Cardiac atrium fibroblast (primary cell): ENCODE measurements around the gene RUVBL2. TPM values are rescaled to one million over a fixed set of nuclear protein-coding genes. Genes with fewer than 3 reads are reported as not detected.

Source experiments
- total RNA-seq: library from RNA; depleted of rRNA; stranded (reverse); fragments of >200 nt; gene quantifications from 2 replicates; pipeline ENCODE4 v1.2.3, GENCODE V29; 2015

The RUVBL2 gene
- total RNA-seq: 155 and 181 TPM in 2 replicates

DNA sequence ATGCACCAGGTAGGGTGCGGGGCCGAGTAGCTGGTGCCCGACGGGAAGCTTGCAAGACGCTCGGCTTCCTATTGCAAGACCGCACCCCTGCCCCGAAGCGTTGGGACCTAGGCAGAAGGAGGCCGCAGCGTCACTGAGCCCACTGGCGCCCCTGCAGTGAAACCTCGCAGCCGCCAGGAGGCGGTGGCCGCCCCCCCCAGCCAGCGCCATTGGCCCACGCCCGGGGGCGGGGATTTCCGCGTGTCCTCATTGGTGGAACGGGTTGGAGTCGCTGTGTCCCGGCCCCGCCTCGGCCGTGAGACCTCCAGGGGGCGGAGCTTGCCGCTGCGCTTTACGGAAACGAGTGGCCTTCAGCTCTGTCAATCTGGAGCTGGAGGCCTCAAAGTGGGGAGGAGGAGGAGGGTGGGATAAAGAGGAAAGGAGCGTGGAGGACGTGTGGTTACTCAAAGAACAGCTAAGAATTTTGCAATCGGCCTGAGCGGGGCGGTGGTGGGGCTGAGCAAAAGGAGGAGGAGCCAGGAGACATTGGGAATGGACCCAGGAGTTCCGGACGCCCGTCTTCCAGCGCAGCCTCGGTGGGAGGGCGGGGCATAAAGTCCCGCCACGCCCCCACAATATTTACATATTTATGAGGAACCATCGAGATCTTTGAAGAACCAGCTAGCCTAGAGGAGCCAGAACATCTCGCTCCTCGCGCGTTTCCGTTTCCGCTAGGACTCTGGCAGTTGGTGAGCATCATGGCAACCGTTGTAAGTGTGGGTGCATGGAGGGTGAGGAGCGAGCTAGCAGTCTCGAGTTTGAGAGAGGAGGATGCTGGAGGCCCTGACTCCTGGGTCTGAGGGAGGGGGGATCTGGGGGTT lies at the start of gene RUVBL2, which contains the start of gene GYS1:
Gene RUVBL2, plus strand, starts transcription at position 713 of the 860 bp plus-strand sequence. Its CDS starts 25 bp downstream, at position 738.
Gene GYS1, minus strand, starts transcription at position 135 of the 860 bp plus-strand sequence. CDS start 197 bp downstream, outside the sequence.

DNA sequence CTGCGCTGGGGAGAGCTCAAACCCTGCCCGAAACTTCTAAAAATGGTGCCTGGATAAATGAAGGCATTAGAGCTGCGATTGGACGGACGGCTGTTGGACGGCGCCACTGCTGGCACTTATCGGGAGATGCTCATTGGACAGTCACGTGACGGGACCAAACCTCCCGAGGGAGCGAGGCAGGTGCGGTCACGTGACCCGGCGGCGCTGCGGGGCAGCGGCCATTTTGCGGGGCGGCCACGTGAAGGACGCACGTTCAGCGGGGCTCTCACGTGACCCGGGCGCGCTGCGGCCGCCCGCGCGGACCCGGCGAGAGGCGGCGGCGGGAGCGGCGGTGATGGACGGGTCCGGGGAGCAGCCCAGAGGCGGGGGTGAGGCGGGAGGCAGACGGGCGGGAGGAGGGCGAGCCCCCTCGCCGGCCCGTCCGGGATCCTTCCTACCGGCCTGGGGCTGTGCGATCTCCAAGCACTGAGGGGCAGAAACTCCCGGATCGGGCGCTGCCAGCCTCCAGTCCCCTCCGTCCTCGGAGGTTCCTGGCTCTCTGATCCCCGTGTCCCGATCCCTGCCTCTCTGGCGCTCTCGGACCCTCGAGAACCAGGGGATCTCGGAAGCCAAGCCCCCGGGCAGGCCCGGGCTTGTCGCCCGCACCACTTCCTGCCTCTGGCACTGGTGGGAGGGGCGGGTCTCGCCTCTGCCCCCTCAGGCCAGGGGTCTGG lies 38.9 kb upstream of the RUVBL2 start, which contains the start of gene BAX:
Gene BAX, plus strand, starts transcription at position 281 of the 713 bp plus-strand sequence. Its CDS starts 54 bp downstream, at position 335.

DNA sequence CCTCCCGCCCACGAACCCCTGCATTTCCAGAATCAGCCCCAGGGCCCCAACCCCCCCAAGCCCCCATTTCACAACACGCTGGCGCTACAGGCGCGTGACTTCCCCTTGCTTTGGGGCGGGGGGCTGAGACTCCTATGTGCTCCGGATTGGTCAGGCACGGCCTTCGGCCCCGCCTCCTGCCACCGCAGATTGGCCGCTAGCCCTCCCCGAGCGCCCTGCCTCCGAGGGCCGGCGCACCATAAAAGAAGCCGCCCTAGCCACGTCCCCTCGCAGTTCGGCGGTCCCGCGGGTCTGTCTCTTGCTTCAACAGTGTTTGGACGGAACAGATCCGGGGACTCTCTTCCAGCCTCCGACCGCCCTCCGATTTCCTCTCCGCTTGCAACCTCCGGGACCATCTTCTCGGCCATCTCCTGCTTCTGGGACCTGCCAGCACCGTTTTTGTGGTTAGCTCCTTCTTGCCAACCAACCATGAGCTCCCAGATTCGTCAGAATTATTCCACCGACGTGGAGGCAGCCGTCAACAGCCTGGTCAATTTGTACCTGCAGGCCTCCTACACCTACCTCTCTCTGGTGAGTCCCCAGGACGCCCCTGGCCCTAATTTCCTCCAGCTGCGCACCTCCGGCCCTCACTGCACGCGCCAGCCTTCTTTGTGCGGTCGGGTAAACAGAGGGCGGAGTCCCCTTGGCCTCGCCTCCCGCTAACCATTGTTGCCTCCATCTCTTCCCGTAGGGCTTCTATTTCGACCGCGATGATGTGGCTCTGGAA lies 28.5 kb upstream of the RUVBL2 start, which contains the start of gene FTL:
Gene FTL, plus strand, starts transcription at position 270 of the 766 bp plus-strand sequence. Its CDS starts 199 bp downstream, at position 469.

DNA sequence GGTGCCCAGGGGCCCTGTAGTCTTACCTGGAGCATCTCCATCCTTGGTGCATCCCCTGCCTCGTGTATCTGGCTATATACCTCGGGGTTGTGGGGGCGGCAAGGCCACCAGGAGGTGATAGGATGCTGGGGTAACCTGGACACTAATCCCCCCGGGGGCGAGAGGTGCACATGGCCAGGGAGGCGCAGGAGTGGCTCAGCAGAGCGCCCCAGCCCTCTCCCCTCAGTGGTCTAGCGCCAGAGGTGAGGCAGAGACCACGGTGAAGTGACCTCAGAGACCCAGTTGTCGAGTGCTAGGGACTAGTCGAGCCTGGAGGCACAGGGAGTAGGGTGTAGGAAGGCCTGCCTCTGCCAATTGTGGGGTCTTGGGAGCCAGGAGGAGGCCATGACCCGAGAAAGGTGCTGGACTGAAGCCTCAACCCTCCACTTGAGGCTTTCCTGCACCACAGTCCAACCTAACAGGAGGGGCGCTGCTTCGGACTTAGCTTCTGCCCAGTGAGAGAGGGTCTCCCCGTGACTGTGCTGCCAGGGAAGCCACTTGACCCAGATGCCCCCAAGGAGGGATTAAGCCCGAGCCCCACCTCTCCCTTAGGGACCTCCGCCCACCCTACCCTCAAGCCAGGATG lies 23.5 kb downstream of the RUVBL2 start, which contains the start of gene LHB:
Gene LHB, minus strand, starts transcription at position 51 of the 625 bp plus-strand sequence. Its CDS starts 10 bp downstream, at position 41.

DNA sequence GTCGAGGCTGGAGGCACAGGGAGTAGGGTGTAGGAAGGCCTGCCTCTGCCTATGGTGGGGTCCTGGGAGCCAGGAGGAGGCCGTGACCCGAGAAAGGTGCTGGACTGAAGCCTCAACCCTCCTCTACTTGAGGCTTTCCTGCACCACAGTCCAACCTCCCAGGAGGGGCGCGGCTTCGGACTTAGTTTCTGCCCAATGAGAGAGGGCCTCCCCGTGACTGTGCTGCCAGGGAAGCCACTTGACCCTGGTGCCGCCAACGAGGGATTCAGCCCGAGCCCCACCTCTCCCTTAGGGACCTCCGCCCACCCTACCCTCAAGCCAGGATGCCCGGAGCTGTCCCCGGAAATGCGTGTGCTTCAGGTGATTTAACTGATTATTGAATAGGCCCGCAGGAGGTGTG lies 30.5 kb downstream of the RUVBL2 start, which contains the start of gene CGB3:
Gene CGB3, minus strand, starts transcription at position 101 of the 400 bp plus-strand sequence. CDS start 362 bp downstream, outside the sequence.

GRCh38 chr19:49031642-49032301 lies 38.1 kb downstream of the RUVBL2 start, which contains the start of gene CGB2:
Gene CGB2, plus strand, starts transcription at chr19:49031890. Its CDS starts 206 bp downstream, at chr19:49032096.

DNA sequence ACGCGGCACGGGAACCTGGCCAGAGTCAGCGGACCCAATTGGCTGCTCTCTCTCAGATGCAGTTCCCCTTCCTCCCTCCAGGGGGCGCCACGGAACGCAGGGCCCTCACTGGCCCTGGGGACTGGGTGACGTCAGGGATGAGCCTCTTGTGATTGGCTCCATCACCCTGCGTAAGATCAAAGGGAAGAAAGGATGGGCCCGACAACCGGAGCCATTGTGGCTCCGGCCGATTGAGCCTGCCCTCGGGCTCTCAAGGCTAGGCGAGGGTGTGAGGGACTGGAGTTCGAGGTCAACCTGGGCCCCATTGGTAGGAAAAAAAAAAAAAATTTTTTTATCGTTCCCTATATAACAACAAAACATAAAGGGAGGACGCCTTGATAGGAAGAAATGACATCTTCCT lies 43.1 kb downstream of the RUVBL2 start, which contains the start of gene CGB1:
Gene CGB1, minus strand, starts transcription at position 81 of the 400 bp plus-strand sequence. CDS start 184 bp downstream, outside the sequence.

DNA sequence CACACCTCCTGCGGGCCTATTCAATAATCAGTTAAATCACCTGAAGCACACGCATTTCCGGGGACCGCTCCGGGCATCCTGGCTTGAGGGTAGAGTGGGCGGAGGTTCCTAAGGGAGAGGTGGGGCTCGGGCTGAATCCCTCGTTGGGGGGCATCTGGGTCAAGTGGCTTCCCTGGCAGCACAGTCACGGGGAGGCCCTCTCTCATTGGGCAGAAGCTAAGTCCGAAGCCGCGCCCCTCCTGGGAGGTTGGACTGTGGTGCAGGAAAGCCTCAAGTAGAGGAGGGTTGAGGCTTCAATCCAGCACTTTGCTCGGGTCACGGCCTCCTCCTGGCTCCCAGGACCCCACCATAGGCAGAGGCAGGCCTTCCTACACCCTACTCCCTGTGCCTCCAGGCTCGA lies 49.9 kb downstream of the RUVBL2 start, which contains the start of gene CGB5:
Gene CGB5, plus strand, starts transcription at position 301 of the 400 bp plus-strand sequence. CDS start 362 bp downstream, outside the sequence.

DNA sequence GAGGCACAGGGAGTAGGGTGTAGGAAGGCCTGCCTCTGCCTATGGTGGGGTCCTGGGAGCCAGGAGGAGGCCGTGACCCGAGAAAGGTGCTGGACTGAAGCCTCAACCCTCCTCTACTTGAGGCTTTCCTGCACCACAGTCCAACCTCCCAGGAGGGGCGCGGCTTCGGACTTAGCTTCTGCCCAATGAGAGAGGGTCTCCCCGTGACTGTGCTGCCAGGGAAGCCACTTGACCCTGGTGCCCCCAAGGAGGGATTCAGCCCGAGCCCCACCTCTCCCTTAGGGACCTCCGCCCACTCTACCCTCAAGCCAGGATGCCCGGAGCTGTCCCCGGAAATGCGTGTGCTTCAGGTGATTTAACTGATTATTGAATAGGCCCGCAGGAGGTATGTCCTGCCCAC lies 55.3 kb downstream of the RUVBL2 start, which contains the start of gene CGB8:
Gene CGB8, minus strand, starts transcription at position 101 of the 400 bp plus-strand sequence. CDS start 372 bp downstream, outside the sequence.

GRCh38 chr19:49057636-49058234 lies 64.0 kb downstream of the RUVBL2 start, which contains the start of gene CGB7:
Gene CGB7, minus strand, starts transcription at chr19:49057749. Its CDS starts 2,374 bp downstream, at chr19:49055375.

GRCh38 chr19:49064768-49065611 lies 71.3 kb downstream of the RUVBL2 start, which contains the start of gene NTF4:
Gene NTF4, minus strand, starts transcription at chr19:49064818. Its CDS starts 2,821 bp downstream, at chr19:49061997.

Other genes starting within 250 kb of the RUVBL2 start
- gene IZUMO1, start 247.0 kb upstream of the RUVBL2 start, total RNA-seq: not detected in 2 replicates
- gene FUT1, start 241.2 kb upstream of the RUVBL2 start, total RNA-seq: 0.32 and 1.1 TPM in 2 replicates
- gene FGF21, start 238.4 kb upstream of the RUVBL2 start, total RNA-seq: not detected in 2 replicates
- gene BCAT2, start 182.9 kb upstream of the RUVBL2 start, total RNA-seq: 50.5 and 82.1 TPM in 2 replicates
- 0.49 and 1.8 TPM in 2 replicates for gene HSD17B14, start 157.4 kb upstream of the RUVBL2 start, total RNA-seq
- 9.7 and 28.4 TPM in 2 replicates for gene PLEKHA4, start 125.3 kb upstream of the RUVBL2 start, total RNA-seq
- 51.0 and 87.6 TPM in 2 replicates for gene PPP1R15A, start 121.5 kb upstream of the RUVBL2 start, total RNA-seq
- gene TULP2, start 95.1 kb upstream of the RUVBL2 start, total RNA-seq: 2.8 TPM in 1 of 2 replicates, not detected in the other
- gene NUCB1, start 93.6 kb upstream of the RUVBL2 start, total RNA-seq: 580 and 629 TPM in 2 replicates
- gene DHDH, start 60.2 kb upstream of the RUVBL2 start, total RNA-seq: not detected in 2 replicates
- gene BAX, start 39.0 kb upstream of the RUVBL2 start, total RNA-seq: 85.0 and 99.0 TPM in 2 replicates
- 7,567 and 8,205 TPM in 2 replicates for gene FTL, start 28.6 kb upstream of the RUVBL2 start, total RNA-seq
- gene GYS1, start 578 bp upstream of the RUVBL2 start, total RNA-seq: 135 and 151 TPM in 2 replicates
- gene LHB, start 23.2 kb downstream of the RUVBL2 start, total RNA-seq: not detected in 2 replicates
- not detected in 2 replicates for gene CGB3, start 30.4 kb downstream of the RUVBL2 start, total RNA-seq
- not detected in 2 replicates for gene CGB2, start 38.0 kb downstream of the RUVBL2 start, total RNA-seq
- not detected in 2 replicates for gene CGB1, start 43.0 kb downstream of the RUVBL2 start, total RNA-seq
- not detected in 2 replicates for gene CGB5, start 50.0 kb downstream of the RUVBL2 start, total RNA-seq
- not detected in 2 replicates for gene CGB8, start 55.2 kb downstream of the RUVBL2 start, total RNA-seq
- 0.97 TPM in 1 of 2 replicates, not detected in the other for gene CGB7, start 63.9 kb downstream of the RUVBL2 start, total RNA-seq
- gene NTF4, start 70.9 kb downstream of the RUVBL2 start, total RNA-seq: not detected in 2 replicates
- not detected in 2 replicates for gene KCNA7, start 78.8 kb downstream of the RUVBL2 start, total RNA-seq
- gene SNRNP70, start 91.6 kb downstream of the RUVBL2 start, total RNA-seq: 174 and 218 TPM in 2 replicates
- 12.1 and 13.1 TPM in 2 replicates for gene LIN7B, start 120.5 kb downstream of the RUVBL2 start, total RNA-seq
- gene C19orf73, start 125.3 kb downstream of the RUVBL2 start, total RNA-seq: 0.97 and 2.2 TPM in 2 replicates
- 2.8 and 7.6 TPM in 2 replicates for gene PPFIA3, start 125.7 kb downstream of the RUVBL2 start, total RNA-seq
- 0.18 and 0.32 TPM in 2 replicates for gene HRC, start 161.5 kb downstream of the RUVBL2 start, total RNA-seq
- gene TRPM4, start 163.9 kb downstream of the RUVBL2 start, total RNA-seq: 21.4 and 24.2 TPM in 2 replicates